Hepatic stellate cell (primary cell): ENCODE results near the gene KCNIP1.

ENCODE experiments used
- DNase-seq: peaks from one replicate; pipeline ENCODE4 v3.0.0; 2011; ENCODE audit warnings: low spot score

KCNIP1 gene

DNA sequence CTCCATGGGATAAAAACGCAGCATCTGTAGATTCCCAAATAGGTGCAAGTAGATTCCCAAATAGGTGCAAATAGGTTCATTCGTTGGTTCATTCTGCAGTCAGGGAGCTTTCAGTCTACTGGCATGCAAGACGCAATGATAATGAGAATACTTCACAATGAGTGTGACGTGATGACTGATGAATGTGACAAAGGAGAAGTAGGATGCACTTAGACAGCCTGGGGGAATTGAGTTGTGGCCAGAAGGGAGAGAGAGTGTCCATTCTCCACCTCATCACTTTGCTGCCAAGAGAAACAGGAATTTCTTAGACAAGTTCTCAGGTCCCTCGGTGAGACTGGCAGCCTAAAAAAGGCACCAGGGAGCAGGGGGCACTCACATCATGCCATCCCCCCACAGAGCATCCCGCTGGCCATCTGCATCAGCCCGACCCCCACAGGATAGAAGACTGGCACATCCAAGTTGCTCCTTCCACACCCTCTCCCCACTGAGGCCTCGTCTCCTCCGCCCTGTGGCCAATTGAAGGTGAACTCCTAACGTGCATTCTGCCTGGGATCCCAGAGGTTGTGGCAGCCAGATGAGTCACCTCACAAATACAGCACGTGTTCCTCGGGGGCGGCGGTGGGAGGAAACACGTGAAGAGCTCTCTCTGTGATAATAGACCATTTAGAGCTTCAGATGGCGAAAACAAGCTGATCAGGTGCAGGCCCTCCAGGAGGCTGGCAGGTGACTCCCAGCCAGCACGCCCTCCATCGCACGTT is 19.9 kb upstream of the KCNIP1 start:
- no peak for DNase-seq

DNA sequence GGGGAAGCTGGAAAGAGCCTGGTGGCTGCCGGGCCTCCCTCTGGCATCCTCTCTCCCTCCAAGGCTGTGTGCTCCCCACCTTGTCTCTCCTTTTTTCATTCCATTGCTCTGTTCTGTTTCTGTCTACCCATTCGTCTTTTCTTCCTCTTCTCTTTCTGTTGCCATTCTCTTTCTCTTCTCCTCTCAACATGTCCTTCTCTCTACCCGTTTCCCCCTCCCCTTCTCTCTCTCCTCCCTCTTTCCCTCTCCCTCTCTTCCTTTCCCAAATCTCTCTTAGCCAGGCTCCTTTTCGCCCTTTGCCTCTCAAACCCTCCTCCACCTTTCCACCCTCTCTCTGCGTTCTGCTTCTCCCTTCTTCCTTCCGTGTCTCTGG is 19.4 kb upstream of the KCNIP1 start:
- no peak for DNase-seq

DNA sequence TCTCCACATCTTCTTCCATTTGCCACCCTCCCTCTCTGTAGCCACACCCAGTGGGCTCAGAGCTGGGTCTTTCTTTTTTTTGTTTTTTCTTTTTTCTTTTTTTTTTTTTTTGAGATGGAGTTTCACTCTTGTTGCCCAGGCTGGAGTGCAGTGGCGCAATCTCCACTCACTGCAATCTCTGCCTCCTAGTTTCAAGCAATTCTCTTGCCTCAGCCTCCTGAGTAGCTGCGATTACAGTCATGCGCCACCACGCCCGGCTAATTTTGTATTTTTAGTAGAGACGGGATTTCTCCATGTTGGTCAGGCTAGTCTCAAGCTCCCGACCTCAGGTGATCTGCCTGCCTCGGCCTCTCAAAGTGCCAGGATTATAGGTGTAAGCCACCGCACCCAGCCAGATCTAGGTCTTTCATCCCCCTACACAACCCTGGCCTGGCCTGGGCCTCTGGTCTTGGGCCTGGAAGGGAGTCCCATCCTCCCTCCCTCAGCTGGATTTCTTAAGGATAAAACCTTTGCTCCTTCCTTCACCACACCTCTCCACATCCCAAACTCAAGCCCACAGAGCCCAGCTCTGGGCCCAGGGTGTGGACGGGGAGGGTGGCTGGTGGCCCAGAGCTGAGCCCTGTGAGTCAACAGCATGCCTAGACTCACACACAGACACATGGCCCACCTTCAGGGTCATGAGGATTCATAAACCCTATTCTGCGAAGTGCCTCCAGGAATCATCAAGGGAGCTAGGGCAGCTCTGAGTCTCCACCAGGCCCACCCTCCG is 18.8 kb upstream of the KCNIP1 start:
- no peak for DNase-seq

DNA sequence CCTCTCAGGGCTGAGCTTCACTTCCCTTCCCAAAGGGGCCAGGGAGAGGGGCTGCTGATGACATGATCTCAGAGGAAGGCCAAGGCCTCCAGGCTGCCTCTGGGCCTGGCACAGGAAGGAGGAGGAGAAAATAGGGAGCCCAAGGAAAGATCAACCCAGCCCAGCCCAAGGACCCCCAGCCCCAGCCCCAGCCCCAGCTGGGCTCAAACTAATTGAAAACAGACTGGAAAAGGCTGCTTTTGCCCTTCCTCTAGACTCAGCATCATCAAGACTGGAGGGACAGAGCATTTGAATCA is 18.3 kb upstream of the KCNIP1 start:
- no peak for DNase-seq

DNA sequence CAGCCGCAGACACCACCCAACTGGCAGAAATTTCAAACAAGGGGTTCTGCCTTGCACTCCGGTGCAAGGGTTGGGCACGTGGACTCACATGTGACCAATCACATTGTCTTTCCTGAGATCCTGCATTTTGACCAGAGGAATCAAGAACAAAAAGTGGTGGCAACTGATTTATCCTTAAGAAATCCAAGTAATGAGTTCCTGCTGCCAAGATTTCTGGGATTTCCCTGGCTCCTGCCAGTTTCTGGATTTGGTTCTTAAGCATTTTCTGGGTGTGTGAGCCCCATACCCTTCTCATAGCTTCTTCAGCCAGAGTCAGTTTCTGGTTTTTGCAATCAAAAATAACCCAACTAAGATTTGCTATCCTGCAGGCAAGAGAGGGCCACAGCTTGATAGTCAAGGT is 17.4 kb upstream of the KCNIP1 start:
- no peak for DNase-seq

DNA sequence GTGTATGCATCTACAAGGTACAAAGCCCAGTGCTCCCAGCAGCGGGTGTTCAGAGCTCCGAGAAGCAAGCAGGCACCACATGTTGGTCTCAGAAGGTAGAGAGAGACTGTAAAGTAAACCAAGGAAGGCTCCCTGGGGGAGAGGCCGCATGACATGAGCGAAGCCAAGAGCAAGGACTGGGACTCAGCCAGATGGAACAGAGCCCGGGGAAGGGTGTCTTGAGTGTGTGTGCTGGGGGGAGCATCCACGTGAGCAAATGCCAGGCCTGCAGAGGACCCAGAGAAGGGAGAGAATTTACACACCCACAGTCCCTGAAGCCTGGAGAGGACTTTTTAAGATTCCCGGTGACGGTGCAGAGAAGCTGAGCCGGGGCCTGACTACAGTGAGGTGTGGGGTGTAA is 15.2 kb upstream of the KCNIP1 start:
- no peak for DNase-seq

DNA sequence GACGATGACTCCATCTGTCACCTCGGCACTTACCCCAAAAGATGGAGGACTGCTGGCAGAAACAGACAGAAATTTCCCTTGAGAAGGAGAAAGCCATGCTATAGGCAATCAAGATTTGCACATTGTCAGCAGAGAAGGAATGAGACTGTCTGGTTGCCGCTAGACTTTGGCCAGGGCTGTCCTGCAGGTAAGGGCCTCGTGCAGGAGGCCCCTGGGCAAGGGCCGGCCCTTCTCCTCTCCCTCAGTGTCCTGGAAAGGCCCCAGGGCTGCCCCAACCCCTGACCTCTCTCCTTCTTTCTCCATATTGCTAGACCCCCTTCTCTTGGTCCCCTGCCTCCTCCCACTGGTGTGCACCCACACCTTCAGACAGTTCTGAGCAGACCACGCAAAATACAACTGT is 14.6 kb upstream of the KCNIP1 start:
- DNase-seq, result no peak

DNA sequence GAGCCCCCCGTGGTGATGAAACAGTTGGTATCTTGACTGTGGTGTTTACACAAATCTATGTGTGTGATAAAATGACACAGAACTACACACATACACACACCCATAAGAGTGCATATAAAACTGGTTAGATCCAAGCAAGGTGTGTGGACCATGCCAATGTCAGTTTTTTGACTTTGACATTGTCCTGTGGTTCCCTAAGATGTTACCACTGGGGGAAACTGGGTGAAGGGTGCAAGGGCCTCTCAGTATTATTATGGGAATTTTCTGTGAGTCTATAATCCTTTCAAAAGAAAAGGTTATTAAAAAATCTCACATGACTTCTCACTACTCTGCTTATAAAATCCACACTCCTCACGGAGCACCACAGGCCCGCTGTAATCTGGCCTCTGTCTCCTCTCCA is 13.4 kb upstream of the KCNIP1 start:
- no peak for DNase-seq

DNA sequence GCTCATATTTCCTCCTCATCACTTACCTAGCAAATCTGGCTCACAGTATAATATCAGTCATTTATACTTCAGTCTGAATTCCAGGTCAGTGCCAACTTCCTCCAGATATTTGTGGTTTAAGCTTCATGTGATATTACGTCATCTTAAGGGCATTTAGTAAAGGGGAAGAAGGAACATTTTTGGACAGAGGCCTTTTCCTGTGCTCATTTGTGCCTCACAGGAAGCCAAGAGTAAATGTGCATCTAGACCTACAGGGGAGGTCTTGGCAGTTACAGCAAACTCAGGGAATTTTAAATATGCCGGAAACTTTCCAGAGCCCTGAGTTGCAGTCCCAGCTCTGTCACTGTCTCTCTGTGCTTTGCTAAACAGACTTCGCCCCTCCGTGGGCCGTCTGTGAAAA is 12.3 kb upstream of the KCNIP1 start:
- DNase-seq, result peak; percentile 72

DNA sequence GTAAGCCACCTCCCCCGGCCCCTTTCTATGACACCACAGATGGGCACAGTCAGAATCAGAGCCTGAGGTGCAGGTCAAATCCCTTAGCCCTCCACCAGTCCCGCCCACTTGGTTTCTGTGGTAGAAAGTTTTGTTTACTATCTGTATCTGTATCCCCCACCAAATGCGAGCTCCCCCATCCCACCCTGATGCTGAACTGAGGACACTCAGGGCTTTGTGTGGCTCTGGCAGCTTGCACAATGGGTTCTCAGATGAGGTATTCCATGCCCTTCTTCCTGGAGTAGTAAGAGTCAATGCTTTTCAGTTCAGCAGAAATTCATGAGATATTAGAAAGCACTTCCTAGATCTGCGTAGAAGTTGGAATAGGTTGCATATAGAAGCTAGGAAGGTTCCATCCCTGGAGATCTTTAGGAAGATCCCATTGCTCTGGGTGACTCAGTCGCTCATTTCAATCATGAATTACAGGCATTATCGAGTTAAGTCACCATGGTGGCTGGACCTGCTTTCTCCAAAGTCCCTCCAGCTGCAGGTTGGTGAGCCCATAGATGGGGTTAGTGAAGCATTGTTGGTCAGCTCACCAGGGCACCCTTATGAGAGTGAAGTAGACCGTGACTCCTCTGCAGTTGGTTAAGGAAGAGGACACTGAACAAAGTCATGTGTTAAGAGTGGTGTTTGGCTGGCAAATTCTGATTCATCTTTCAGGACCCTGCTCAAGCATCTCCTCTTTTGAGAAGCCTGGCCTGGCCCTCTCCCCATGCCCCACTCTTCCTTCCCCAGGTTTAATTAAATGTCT is 10.6 kb upstream of the KCNIP1 start:
- no peak for DNase-seq

DNA sequence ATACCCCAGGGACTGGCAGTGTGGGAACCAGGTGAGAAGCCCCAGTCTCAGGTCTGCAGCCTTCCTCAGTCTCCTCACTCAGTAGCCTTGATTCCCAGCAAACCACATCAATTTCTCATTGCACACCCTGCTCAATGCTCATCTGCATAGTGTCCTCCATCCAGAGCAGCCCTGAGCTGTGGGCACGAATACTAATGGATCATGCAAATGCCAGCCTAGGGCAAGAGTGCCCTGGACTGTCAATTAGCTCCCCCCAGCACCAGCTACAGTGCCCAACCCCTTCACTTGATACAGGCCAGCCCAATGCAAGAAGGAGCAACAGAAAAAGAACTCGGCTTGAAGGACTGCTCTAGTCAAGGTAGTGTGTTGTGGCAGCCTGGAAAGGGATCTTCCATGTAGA is 9.8 kb upstream of the KCNIP1 start:
- DNase-seq, result no peak

DNA sequence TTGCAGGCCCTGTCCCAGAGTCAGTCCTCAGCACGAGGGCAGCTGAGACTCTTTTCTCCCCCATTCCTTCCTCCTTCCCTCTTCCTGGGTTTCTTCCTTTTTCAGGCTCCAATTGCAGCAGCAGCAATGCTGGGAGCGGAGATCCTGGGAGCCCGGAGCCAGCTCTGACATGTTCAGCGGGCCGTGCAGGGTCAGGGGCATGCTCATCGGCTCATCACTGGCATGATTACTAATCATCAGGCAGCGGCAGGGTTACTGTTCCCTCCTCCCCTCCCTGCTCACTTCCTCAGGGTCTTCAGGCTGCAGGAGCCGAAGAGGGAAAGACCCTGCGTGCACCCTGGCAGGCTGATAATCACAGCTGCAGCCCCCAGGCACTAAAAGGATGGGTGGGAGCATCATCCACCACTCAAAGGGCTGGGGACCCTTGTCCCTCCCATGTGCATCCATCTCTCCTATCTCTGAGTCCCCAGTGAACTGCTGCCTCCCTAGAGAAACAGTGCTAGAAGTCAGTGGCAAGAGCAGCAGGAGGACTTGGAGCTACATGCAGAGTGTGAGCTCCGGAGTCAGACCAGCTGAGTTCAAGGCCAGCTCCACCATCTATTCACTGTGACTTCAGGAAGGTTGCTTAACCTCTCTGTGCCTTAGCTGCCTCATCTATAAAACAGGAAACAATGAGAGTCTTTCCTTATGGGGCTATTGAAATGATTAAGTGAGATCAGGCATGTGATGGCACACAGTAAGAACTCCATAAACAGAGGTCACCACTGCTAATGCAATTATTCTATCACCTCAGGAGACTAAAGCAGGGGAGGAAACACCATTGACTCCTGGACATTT is 7.8 kb upstream of the KCNIP1 start:
- no peak for DNase-seq

DNA sequence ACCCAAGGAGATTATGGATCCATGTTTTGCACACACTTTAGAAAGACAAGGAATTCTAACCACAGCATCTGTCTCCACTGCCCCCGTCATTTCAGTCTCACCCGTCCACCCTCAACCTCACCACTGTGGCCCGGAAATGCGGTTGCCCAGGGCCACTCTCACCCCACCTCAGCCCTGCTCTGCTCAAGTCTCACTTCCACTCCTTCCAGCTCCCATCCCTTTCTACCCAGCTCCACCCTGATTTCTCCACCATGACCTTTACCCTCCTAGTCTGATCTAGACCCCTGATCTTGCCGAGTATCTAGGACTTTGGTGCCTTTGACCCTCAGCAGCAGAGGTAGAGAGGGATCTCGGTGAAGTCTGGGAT is 7.2 kb upstream of the KCNIP1 start:
- no peak for DNase-seq

DNA sequence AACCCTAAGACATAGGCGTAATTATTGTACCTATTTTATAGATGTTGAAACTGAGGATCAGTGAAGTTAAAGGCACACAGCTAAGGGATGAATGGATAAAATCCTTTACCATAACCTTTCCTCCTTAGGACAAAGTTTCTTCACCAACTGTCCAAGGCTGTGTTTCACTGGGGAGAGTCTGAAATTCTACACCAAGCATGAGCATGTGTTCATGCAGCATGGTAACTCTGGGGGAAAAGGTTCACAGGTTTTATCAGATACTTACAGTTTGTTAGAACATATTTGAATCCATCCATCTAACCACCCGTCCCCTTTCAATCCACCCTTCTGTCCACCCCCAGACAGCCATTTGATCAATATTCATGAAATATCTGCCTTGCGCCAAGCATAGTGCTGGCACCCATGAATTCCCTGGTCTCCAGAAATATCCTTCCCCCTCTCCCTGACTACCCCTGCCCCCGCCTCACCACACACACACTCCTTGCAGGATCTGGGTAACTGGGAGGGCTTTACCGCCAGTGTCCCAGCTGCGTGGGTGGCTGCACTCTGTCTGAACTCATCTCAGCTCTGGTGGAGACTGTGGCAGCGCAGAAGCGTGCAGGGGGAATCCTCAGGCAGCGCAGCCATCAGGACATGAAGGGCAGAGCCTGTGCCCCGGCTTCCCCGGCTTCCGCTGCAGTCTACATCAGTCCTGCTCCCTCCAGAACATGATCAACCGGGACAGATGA is 6.3 kb upstream of the KCNIP1 start:
- no peak for DNase-seq

DNA sequence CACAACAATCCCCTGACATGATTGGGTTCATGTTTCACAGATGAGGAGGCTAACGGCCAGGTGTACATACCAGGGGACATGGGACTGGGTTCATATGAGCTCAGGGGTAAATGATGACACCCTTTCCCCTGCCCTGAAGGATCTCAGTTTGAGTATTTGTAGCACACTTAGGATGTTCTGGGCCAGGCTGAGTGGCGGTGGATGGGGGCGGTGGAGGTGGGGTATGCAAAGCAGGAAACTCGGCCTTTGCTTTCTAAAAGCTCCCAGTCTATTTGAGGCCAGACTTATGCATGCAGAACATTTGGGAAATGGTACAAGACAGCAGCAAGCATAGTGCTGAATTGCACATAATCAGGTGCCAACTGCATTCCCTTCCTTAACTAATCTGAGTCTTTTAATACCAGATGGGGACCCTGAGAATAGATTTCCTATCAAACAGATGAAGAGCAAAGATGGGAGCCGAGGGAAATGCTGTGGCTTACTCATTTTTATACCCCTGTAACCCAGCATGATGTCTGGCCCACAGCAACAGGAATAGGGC is 4.9 kb upstream of the KCNIP1 start:
- DNase-seq, result no peak

DNA sequence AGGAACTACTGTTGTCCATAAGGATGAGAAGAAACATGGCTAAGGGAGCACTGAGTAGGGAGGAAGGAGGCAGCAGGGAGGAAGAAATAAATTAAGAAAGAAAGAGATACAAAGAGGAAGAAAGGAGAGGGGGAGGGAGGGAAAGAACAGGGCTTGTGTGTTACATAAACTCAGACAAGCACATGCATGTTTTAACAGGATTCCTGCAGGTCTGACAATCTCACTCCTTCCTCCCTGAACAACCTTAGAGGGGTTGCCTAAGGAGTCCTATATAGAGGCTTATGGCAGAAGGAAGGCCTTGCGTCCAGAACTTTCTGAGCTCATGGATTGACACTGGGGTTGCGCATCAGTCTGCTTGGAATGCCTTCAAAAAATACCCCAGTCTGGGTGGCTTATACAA is 4.2 kb upstream of the KCNIP1 start:
- DNase-seq, result no peak

DNA sequence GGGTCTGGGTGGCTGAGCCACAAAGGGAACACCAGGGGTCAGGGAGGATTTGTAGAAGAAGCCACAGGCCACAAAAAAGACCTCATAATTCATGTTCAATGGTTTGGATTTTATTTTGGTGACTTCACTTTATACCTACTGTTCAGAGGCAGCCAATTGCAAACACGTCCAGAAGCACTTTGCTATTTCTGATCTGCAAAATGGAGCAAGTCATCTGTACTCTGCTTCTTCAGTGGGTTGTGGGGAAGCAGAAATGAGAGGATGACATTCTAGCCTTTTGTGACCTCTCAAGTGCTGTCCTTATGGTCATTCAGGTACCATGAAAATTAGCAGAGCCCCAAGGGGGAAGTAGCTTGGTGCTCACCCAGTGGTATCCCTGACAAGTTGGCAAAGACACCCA is 2.5 kb upstream of the KCNIP1 start:
- no peak for DNase-seq

DNA sequence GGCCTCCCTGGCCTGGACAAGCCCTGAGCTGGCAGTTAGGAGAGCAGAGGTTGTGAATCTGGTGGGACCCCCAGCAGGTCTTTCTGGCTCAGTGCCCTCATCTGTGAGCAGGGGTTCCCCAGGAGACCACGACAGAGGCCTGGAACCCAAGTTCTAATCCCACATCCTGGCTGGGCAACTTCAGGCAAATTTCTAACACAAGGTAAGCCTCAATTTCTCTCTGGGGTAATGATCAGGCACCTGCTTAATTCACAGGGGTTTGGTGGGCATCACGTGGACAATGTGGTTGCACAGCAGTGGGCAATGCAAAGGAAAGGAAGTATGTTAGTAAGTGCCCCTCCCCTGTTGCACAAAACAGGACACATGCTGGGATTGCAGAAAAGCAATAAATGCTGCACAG is 1.9 kb upstream of the KCNIP1 start:
- DNase-seq, result no peak

DNA sequence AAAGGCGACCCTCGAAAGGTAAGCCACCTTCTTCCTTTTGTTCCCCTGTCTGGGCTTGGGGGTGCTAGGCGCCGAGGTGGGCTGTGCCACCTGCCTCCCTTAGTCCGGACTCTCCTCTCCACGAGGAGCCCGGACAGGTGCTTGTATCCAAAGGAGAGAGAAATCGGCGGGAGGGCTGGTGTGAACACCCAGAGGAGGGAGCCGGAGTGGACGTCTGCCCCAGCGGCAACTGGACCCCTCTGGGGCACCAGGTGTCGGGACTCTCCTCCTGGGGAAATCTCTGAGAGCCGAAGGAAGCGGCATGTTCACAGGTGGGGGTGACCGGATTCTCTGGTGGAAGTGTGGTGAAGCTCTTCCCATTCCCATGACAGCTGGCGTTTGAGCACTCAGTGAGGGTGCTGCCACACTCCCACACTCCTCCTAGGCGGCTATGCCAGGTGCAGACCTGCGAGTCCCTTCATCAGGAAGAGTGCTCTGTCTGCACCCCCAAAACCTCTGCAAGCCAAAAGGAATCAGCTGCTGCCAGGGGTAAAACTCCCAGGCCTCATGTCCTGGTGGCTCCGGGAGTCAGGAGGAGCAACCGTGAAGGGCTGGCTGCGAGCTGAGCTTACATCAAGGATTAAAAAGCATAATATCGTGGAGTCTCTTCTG is 921 bp downstream of the KCNIP1 start:
- DNase-seq, result no peak

DNA sequence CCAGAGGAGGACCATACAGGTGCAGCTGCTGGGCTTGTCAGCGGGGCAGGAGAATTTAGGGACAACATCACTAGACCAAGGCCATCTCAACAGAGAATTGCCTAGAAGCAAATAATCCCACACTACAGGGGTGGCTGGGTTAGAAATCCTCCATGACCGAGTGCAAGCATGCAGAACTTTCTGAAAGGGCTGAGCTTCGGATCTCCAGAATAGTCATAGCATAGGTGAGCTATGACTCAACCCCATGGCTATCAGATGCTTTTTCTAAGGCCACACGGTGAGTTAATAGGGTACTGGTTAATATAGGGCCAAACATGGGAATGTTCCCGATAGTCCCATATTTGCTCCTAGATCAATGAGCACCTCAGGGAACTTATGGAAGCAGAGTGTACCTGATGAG is 4.2 kb downstream of the KCNIP1 start:
- DNase-seq, result no peak
